ENCODE data around the gene FAM3C.

FAM3C gene

DNA sequence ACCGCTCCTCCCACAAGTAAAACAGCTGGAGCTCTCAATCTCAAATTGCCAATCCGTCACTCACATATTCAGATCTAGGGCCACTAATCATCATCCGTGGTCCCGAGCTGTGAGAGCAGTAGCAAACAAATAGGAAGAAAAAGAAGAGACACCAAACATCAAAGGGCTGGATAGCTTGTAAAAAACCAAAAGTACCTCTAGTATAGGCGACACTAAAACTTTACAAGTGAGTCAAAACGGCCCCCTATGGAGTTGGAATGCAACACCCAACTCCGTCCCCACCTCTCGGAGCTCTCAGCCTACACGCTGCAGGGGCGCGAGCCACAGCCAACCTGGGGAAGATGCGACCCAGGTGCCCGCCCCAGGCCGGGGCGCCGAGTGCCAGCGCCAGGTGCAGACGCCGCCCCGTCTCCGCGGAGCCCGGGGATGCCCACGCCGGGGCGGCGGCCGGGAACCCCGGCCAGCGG lies 581 bp downstream of the FAM3C start:
- Histone ChIP-seq H3K9me3 (ENCODE audit: control insufficient read depth, low read length) (no peaks in the 10 kb centered on the region), H3K27ac (ENCODE audit: insufficient read depth, low read length, poor library complexity, severe bottlenecking) (peak overlapping the region; percentile 68), H3K4me1 (ENCODE audit: control insufficient read depth, insufficient read depth, low read length, poor library complexity, severe bottlenecking) (no peaks in the 10 kb centered on the region), H3K36me3 (ENCODE audit: control insufficient read depth, insufficient read depth, low read length) (no peaks in the 10 kb centered on the region), H3K4me3 (ENCODE audit: insufficient read depth, low read depth, low read length, poor library complexity, severe bottlenecking) (peak overlapping the region; percentile 88), H3K27me3 (replicated peaks; ENCODE audit: control insufficient read depth, insufficient read depth, low read length, poor library complexity, severe bottlenecking) (no peaks in the 10 kb centered on the region)
- DNase-seq, result peak; percentile 30 to 36 (median 34)

DNA sequence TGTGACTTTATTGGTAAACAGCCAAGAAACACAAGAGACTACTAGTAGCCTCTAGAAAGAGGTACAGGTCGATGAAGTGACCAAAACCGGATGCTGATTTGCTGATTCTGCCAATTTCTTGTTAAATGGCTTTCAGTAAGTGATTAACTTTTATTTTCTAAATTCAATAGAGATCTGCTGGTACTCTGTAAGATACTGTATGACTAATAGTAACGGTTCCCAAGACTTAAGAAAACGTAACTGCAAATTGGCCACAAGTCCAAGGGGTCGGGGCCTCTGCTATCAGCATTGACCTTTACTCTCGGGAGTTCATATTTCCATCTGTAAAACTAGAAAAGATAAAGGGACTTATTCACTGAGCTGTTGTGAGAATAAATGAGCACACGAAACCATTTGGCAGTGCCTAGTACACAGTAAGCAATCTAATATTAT lies 1.4 kb downstream of the FAM3C start:
- H3K9me3 ChIP-seq (ENCODE audit: control insufficient read depth, low read length), result no peaks in the 10 kb centered on the region
- no peak overlapping the region for H3K4me3 ChIP-seq (ENCODE audit: insufficient read depth, low read depth, low read length, poor library complexity, severe bottlenecking)
- DNase-seq, result no peak
- H3K27ac ChIP-seq (ENCODE audit: insufficient read depth, low read length, poor library complexity, severe bottlenecking), result no peak overlapping the region
- H3K27me3 ChIP-seq (replicated peaks; ENCODE audit: control insufficient read depth, insufficient read depth, low read length, poor library complexity, severe bottlenecking), result no peaks in the 10 kb centered on the region
- no peaks in the 10 kb centered on the region for H3K4me1 ChIP-seq (ENCODE audit: control insufficient read depth, insufficient read depth, low read length, poor library complexity, severe bottlenecking)
- no peaks in the 10 kb centered on the region for H3K36me3 ChIP-seq (ENCODE audit: control insufficient read depth, insufficient read depth, low read length)

DNA sequence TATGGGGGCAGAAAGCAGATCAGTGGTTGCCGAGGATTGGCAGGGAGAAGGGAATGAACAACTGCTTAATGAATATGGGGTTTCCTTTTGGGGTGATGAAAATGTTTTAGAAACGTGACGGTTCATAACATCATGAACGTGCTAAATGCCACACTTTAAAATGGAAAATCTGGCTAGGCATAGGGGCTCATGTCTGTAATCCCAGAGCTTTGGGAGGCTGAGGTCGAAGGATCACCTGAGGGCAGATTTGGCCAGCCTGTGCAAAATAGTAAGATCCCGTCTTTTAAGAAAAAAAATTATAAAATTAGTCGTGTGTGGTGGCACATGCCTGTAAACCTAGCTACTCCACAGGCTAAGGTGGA lies 3.1 kb downstream of the FAM3C start:
- no peak overlapping the region for H3K4me3 ChIP-seq (ENCODE audit: insufficient read depth, low read depth, low read length, poor library complexity, severe bottlenecking)
- H3K27me3 ChIP-seq (replicated peaks; ENCODE audit: control insufficient read depth, insufficient read depth, low read length, poor library complexity, severe bottlenecking), result no peaks in the 10 kb centered on the region
- no peaks in the 10 kb centered on the region for H3K36me3 ChIP-seq (ENCODE audit: control insufficient read depth, insufficient read depth, low read length)
- H3K9me3 ChIP-seq (ENCODE audit: control insufficient read depth, low read length), result no peaks in the 10 kb centered on the region
- no peak for DNase-seq
- no peaks in the 10 kb centered on the region for H3K4me1 ChIP-seq (ENCODE audit: control insufficient read depth, insufficient read depth, low read length, poor library complexity, severe bottlenecking)
- H3K27ac ChIP-seq (ENCODE audit: insufficient read depth, low read length, poor library complexity, severe bottlenecking), result no peak overlapping the region

DNA sequence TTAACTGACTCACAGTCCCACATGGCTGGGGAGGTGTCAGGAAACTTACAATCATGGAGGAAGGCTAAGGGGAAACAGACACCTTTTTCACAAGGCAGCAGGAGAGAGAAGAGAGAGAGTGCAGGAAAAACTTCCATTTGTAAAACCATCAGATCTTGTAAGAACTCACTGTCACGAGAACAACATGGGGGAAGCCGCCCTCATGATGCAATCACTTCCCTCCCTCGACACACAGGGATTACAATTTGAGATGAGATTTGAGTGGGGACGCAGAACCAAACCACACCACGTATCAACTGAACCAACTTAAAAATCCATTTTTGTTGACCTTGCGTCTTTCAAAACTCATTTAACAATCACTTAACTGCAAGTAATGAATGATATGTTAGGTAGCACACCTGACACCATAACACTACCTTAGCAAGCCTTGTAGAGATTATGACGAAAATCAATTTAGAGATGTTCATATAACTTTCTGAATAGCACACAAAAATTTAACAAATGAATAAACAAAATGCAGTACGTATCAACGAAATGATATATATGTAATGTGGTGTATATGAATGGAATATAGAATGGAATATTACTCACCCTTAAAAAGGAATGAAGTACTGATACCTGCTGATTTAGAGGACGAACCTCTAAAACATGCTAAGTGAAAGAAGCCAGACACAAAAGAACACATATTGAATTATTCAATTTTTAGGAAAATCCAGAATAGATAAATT lies 3.7 kb downstream of the FAM3C start:
- no peak overlapping the region for H3K27ac ChIP-seq (ENCODE audit: insufficient read depth, low read length, poor library complexity, severe bottlenecking)
- no peak for DNase-seq
- H3K9me3 ChIP-seq (ENCODE audit: control insufficient read depth, low read length), result no peaks in the 10 kb centered on the region
- no peaks in the 10 kb centered on the region for H3K4me1 ChIP-seq (ENCODE audit: control insufficient read depth, insufficient read depth, low read length, poor library complexity, severe bottlenecking)
- no peak overlapping the region for H3K4me3 ChIP-seq (ENCODE audit: insufficient read depth, low read depth, low read length, poor library complexity, severe bottlenecking)
- no peaks in the 10 kb centered on the region for H3K36me3 ChIP-seq (ENCODE audit: control insufficient read depth, insufficient read depth, low read length)
- H3K27me3 ChIP-seq (replicated peaks; ENCODE audit: control insufficient read depth, insufficient read depth, low read length, poor library complexity, severe bottlenecking), result no peaks in the 10 kb centered on the region

DNA sequence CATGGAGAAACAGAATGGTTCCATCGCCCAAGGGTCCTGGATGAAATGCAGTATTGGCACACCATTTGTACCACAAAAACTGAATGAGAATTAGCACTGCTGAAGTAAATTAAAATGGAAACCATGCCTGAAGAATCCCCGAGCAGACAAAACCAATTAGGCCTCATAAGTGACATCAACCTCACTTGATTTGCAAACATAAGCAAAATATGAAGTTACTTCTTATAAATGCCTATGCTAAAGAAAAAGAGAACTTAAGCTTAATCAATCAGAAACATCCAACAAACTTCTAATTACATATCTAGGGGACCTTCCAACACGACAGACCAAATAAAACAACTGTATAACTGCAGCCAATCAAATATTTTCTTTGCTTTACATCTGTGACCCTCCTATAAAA lies 4.4 kb downstream of the FAM3C start:
- H3K4me1 ChIP-seq (ENCODE audit: control insufficient read depth, insufficient read depth, low read length, poor library complexity, severe bottlenecking), result no peaks in the 10 kb centered on the region
- no peak overlapping the region for H3K27ac ChIP-seq (ENCODE audit: insufficient read depth, low read length, poor library complexity, severe bottlenecking)
- no peak overlapping the region for H3K4me3 ChIP-seq (ENCODE audit: insufficient read depth, low read depth, low read length, poor library complexity, severe bottlenecking)
- no peaks in the 10 kb centered on the region for H3K36me3 ChIP-seq (ENCODE audit: control insufficient read depth, insufficient read depth, low read length)
- no peaks in the 10 kb centered on the region for H3K9me3 ChIP-seq (ENCODE audit: control insufficient read depth, low read length)
- DNase-seq, result no peak
- H3K27me3 ChIP-seq (replicated peaks; ENCODE audit: control insufficient read depth, insufficient read depth, low read length, poor library complexity, severe bottlenecking), result no peaks in the 10 kb centered on the region

DNA sequence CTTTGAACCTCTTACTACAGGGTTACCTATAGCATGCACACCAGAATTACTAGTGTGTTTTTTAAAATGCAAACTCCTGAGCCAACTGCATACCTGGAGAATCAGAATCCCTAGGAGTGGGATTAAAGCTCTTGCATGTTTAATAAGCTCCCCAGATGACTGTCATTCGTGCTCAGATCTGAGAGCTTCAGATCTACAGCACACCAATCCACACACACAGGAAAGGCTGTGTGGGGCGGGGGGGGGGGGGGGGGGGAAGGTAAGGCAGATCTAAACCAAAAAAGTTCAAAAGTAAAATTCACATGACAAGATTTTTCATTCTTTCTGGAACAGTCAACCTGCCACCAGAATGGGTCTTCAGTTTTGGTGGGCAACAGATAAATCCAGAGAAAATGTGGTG lies 5.5 kb downstream of the FAM3C start:
- Histone ChIP-seq H3K4me3 (ENCODE audit: insufficient read depth, low read depth, low read length, poor library complexity, severe bottlenecking) (no peak overlapping the region), H3K27me3 (replicated peaks; ENCODE audit: control insufficient read depth, insufficient read depth, low read length, poor library complexity, severe bottlenecking) (no peaks in the 10 kb centered on the region), H3K27ac (ENCODE audit: insufficient read depth, low read length, poor library complexity, severe bottlenecking) (no peak overlapping the region), H3K9me3 (ENCODE audit: control insufficient read depth, low read length) (no peaks in the 10 kb centered on the region), H3K4me1 (ENCODE audit: control insufficient read depth, insufficient read depth, low read length, poor library complexity, severe bottlenecking) (peaks cover 4% of the 10 kb centered on the region), H3K36me3 (ENCODE audit: control insufficient read depth, insufficient read depth, low read length) (no peaks in the 10 kb centered on the region)
- DNase-seq, result no peak

DNA sequence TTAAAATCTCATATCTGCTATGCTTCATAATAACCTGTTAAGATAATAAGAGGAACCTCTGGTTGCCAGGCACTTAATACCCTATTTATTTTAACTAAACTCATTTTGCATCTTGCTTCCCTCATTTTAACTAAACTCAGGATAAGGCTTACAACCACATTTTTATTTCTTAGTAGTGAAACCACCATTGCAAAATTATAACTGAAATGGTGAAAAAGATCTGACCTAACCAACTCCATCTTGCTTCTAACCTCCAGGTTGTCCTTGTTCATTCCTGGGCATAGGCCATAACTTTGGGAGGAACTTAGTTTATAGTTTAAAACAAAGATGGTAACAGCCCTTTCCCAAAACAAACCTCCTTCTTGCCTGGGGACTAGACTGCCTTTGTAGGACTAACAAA lies 6.0 kb downstream of the FAM3C start:
- H3K36me3 ChIP-seq (ENCODE audit: control insufficient read depth, insufficient read depth, low read length), result no peaks in the 10 kb centered on the region
- no peaks in the 10 kb centered on the region for H3K9me3 ChIP-seq (ENCODE audit: control insufficient read depth, low read length)
- H3K4me3 ChIP-seq (ENCODE audit: insufficient read depth, low read depth, low read length, poor library complexity, severe bottlenecking), result no peak overlapping the region
- H3K4me1 ChIP-seq (ENCODE audit: control insufficient read depth, insufficient read depth, low read length, poor library complexity, severe bottlenecking), result peaks cover 8% of the 10 kb centered on the region
- no peak for DNase-seq
- H3K27me3 ChIP-seq (replicated peaks; ENCODE audit: control insufficient read depth, insufficient read depth, low read length, poor library complexity, severe bottlenecking), result no peaks in the 10 kb centered on the region
- no peak overlapping the region for H3K27ac ChIP-seq (ENCODE audit: insufficient read depth, low read length, poor library complexity, severe bottlenecking)

DNA sequence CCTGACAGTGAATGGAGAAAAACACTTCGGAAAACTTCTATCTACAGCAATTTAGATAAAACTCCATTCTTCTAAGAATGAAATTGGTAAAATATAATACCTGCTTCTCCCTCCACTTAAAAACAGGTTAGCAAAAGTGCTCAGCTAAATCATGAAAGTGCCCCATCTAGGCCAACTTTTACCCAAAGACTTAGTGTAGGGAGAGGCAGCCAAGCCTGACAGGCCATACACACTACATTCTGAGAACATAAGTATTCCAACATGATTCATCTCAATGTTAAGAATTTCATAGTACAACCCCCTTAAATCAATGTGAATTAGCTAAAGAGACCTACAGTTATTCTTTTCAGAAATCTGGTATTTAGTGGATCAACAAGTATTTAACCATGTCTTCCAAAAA lies 7.2 kb downstream of the FAM3C start:
- Histone ChIP-seq H3K27me3 (replicated peaks; ENCODE audit: control insufficient read depth, insufficient read depth, low read length, poor library complexity, severe bottlenecking) (no peaks in the 10 kb centered on the region), H3K36me3 (ENCODE audit: control insufficient read depth, insufficient read depth, low read length) (no peaks in the 10 kb centered on the region), H3K27ac (ENCODE audit: insufficient read depth, low read length, poor library complexity, severe bottlenecking) (no peak overlapping the region), H3K4me3 (ENCODE audit: insufficient read depth, low read depth, low read length, poor library complexity, severe bottlenecking) (no peak overlapping the region), H3K9me3 (ENCODE audit: control insufficient read depth, low read length) (no peaks in the 10 kb centered on the region), H3K4me1 (ENCODE audit: control insufficient read depth, insufficient read depth, low read length, poor library complexity, severe bottlenecking) (peaks cover 8% of the 10 kb centered on the region)
- no peak for DNase-seq

DNA sequence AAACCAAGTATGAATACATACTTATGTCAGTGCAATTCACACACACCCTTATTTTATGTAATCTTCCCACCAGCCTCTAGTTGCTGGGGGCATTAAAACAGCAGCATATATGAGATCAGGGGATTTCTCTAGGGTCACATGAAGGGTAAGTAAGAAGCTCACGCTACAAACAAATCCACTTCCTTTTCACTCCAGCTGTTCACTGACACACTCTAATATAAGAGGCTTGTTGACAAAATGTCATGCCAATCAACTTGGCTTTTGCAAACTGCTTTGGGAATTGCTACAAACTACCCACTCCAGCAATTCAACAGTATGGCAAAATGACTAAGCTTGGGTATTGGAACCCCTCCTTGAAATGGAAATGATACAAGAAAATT lies 10.3 kb downstream of the FAM3C start:
- no peak for DNase-seq
- H3K36me3 ChIP-seq (ENCODE audit: control insufficient read depth, insufficient read depth, low read length), result no peaks in the 10 kb centered on the region
- H3K4me3 ChIP-seq (ENCODE audit: insufficient read depth, low read depth, low read length, poor library complexity, severe bottlenecking), result no peak overlapping the region
- H3K27ac ChIP-seq (ENCODE audit: insufficient read depth, low read length, poor library complexity, severe bottlenecking), result no peak overlapping the region
- H3K9me3 ChIP-seq (ENCODE audit: control insufficient read depth, low read length), result no peaks in the 10 kb centered on the region
- peaks cover 12% of the 10 kb centered on the region for H3K4me1 ChIP-seq (ENCODE audit: control insufficient read depth, insufficient read depth, low read length, poor library complexity, severe bottlenecking)
- no peaks in the 10 kb centered on the region for H3K27me3 ChIP-seq (replicated peaks; ENCODE audit: control insufficient read depth, insufficient read depth, low read length, poor library complexity, severe bottlenecking)

DNA sequence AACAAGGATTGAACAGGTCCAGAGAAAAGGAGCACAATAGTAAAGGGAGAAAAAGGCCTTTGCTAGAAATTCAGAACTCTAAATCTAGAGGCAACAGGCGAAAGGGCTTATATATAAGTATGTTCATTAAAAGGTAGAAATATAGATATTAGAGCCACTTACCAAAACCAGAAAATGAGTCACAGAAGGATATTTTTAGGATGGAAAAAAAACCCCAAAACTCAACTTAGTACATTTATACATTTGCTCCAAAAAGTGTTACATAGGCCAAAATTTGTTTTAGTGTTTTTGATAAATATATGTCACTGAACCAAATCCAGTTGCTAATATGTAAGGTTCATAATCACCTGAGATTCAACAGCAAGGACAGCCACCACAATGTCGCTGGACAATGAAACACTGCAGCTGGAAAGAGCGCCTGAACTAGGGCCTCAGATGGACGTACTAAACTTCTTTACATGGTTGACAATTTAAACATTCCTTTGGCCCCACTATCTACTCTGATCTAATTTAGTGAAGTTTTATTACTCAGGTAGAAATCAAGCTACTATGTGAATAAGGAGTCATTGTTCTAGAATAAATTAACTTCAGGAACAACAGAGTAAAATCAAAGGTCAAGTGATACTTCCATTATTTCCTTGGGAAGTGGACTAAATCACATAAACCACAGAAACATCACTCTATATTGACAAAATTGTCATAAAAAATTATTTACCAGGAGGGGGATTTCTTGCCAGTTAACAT lies 10.9 kb downstream of the FAM3C start:
- H3K27ac ChIP-seq (ENCODE audit: insufficient read depth, low read length, poor library complexity, severe bottlenecking), result no peak overlapping the region
- H3K36me3 ChIP-seq (ENCODE audit: control insufficient read depth, insufficient read depth, low read length), result no peaks in the 10 kb centered on the region
- peaks cover 12% of the 10 kb centered on the region for H3K4me1 ChIP-seq (ENCODE audit: control insufficient read depth, insufficient read depth, low read length, poor library complexity, severe bottlenecking)
- no peak overlapping the region for H3K4me3 ChIP-seq (ENCODE audit: insufficient read depth, low read depth, low read length, poor library complexity, severe bottlenecking)
- DNase-seq, result no peak
- H3K9me3 ChIP-seq (ENCODE audit: control insufficient read depth, low read length), result no peaks in the 10 kb centered on the region
- H3K27me3 ChIP-seq (replicated peaks; ENCODE audit: control insufficient read depth, insufficient read depth, low read length, poor library complexity, severe bottlenecking), result no peaks in the 10 kb centered on the region
